Subcutaneous abdominal adipose tissue (tissue), 5 donors: ENCODE measurements around the gene YIPF2.

Experiments used
- H3K27ac ChIP-seq: one replicate; pipeline ENCODE4 v1.7.0; 2013; ENCODE audit warnings: low read depth, mild to moderate bottlenecking, inconsistent platforms, low read length, moderate library complexity
- H3K27me3 ChIP-seq, 5 donors: one replicate each; pipeline ENCODE4 v1.7.0; 2013; ENCODE audit warnings: low read length in 5 of 5, inconsistent platforms in 1 of 5; ENCODE audit not compliant: control insufficient read depth in 5 of 5, insufficient read depth in 4 of 5
- H3K36me3 ChIP-seq, 5 donors: one replicate each; pipeline ENCODE4 v1.7.0; 2013; ENCODE audit warnings: low read length in 5 of 5; ENCODE audit not compliant: control insufficient read depth in 5 of 5, insufficient read depth in 5 of 5
- H3K4me1 ChIP-seq, 5 donors: one replicate each; pipeline ENCODE4 v1.7.0; 2013; ENCODE audit warnings: low read length in 5 of 5, mild to moderate bottlenecking in 3 of 5, moderate library complexity in 1 of 5; ENCODE audit not compliant: control insufficient read depth in 5 of 5, insufficient read depth in 5 of 5
- H3K4me3 ChIP-seq, 5 donors: one replicate each; pipeline ENCODE4 v1.7.0; 2013; ENCODE audit warnings: low read length in 5 of 5, low read depth in 1 of 5
- H3K9ac ChIP-seq, 5 donors: one replicate each; pipeline ENCODE4 v1.7.0; 2013; ENCODE audit warnings: low read length in 5 of 5, mild to moderate bottlenecking in 4 of 5, moderate library complexity in 3 of 5
- H3K9me3 ChIP-seq, 5 donors: one replicate each; pipeline ENCODE4 v1.7.0; 2013; ENCODE audit warnings: low read length in 5 of 5; ENCODE audit not compliant: control insufficient read depth in 5 of 5
- donor health status: healthy.
- donor health status: healthy.
- donor health status: healthy.
- donor health status: healthy.
- donor health status: healthy.

The YIPF2 gene

GRCh38 chr19:10921199-10921909 is 7.1 kb downstream of the YIPF2 start:
- Histone ChIP-seq H3K9me3 (no peaks in the 10 kb centered on the region), H3K27ac (no peak overlapping the region), H3K36me3 (peaks cover 0 to 84% (median 69%) of the 10 kb centered on the region in 5 donors), H3K9ac (no peak overlapping the region), H3K4me1 (no peaks in the 10 kb centered on the region), H3K27me3 (no peaks in the 10 kb centered on the region), H3K4me3 (no peak overlapping the region)

DNA sequence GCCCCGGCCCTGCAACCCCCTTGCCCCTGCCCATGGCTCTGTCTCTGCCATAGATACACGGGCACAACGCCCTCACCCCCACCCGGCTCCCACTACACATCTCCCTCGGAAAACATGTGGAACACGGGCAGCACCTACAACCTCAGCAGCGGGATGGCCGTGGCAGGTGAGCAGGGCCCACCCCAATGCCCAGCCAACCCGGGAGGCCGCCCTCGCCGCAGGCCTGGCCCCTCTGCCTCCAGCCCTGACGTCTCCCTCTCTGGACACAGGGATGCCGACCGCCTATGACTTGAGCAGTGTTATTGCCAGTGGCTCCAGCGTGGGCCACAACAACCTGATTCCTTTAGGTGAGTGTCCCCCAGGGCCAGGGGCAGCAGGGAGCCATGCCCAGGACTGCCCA is 7.7 kb downstream of the YIPF2 start:
- Histone ChIP-seq H3K9me3 (no peaks in the 10 kb centered on the region), H3K27ac (no peak overlapping the region), H3K4me1 (peaks cover 0 to under 1% (median 0%) of the 10 kb centered on the region in 5 donors), H3K9ac (no peak overlapping the region), H3K36me3 (peaks cover 0 to 88% (median 74%) of the 10 kb centered on the region in 5 donors), H3K27me3 (no peaks in the 10 kb centered on the region), H3K4me3 (no peak overlapping the region)

DNA sequence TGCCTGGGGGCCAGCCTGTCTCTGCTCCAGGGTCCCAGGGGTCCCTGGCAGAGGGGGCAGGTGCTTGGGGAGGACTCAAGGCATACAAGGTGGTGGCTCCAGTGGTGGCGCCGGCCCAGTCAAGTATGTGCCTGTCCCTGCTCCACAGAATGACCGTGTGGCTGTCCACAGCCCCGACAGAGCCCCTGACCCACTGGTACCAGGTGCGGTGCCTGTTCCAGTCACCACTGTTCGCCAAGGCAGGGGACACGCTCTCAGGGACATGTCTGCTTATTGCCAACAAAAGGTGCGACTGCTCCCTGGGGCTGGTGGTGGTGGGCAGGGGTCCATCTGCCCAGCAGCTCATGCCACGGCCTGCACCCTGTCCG is 8.2 kb downstream of the YIPF2 start:
- Histone ChIP-seq H3K9me3 (no peaks in the 10 kb centered on the region), H3K4me3 (no peak overlapping the region), H3K27ac (no peak overlapping the region), H3K9ac (no peak overlapping the region), H3K36me3 (peaks cover 0 to 88% (median 71%) of the 10 kb centered on the region in 5 donors), H3K4me1 (peaks cover 0 to 5% (median 3%) of the 10 kb centered on the region in 5 donors), H3K27me3 (no peaks in the 10 kb centered on the region)

DNA sequence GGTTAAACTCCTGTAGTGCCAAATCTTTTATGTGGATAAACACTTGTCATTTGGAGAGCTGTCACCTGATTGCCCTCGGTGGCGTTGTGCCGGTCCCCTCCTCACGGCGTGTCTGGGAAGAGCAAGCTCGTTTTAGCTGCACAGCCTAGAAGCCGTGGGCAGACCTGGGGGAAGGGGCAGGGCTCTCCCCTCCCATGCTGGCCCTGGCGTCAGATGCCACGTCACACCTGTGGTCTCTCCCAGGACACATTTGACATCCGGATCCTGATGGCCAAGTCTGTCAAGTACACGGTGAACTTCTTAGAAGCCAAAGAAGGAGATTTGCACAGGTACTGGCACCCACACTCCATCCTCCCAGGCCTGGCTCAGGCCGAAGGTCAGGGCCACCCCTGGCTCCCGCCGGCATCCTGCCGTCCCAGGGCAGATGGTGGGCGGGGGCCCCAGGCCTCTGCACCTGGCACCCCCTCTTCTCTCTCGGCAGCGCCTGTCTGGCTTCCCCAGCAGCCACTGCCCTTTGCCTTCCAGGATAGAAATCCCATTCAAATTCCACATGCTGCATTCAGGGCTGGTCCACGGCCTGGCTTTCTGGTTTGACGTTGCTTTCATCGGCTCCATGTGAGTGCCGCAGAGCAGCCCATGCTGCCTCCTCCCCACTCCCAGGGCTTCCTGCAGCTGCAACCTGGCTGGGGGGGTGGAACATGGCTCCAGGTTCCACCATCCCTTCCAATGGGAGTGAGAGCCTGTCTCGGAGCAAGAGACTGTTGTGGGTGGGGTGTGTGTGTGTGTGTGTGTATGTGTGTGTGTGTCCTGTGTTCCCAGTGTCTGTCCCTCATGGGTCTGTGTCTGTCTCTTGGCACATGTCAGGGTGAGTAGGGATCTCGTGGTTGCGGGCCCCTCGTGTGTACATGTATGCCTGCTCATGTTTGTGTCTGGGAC is 8.8 kb downstream of the YIPF2 start:
- Histone ChIP-seq H3K36me3 (peaks cover 0 to 88% (median 74%) of the 10 kb centered on the region in 5 donors), H3K27ac (no peak overlapping the region), H3K9ac (no peak overlapping the region), H3K4me1 (peaks cover 0 to 11% (median 9%) of the 10 kb centered on the region in 5 donors), H3K27me3 (no peaks in the 10 kb centered on the region), H3K4me3 (no peak overlapping the region), H3K9me3 (no peaks in the 10 kb centered on the region)

DNA sequence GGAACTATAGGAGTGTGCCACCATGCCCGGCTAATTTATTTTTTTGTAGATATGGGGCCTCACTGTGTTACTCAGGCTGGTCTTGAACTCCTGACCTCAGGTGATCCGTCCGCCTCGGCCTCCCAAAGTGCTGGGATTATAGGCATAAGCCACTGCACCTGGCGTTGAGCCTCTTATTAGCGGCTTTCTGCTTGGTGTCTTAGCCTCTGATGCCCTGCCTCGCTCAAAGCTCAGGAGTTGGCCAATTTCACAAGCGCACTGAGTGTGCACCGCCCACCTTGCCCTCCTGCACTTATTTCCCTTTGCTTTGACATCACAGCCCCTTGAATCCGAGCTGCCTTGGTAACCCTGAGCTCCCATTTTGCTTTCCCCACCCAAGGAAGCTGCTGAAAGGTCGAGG is 10.1 kb downstream of the YIPF2 start:
- H3K27me3 ChIP-seq, result no peaks in the 10 kb centered on the region
- H3K9me3 ChIP-seq, result no peaks in the 10 kb centered on the region
- H3K9ac ChIP-seq, result no peak overlapping the region
- H3K36me3 ChIP-seq, result peaks cover 0 to 88% (median 72%) of the 10 kb centered on the region in 5 donors
- H3K4me3 ChIP-seq, result no peak overlapping the region
- no peak overlapping the region for H3K27ac ChIP-seq
- H3K4me1 ChIP-seq, result peaks cover 0 to 11% (median 9%) of the 10 kb centered on the region in 5 donors

- H3K27me3 ChIP-seq, result no peaks in the 10 kb centered on the region
- peaks cover 0 to 85% (median 70%) of the 10 kb centered on the region in 5 donors for H3K36me3 ChIP-seq
- H3K27ac ChIP-seq, result no peak overlapping the region
- H3K4me1 ChIP-seq, result peaks cover 0 to 11% (median 9%) of the 10 kb centered on the region in 5 donors
- no peaks in the 10 kb centered on the region for H3K9me3 ChIP-seq
- H3K9ac ChIP-seq, result no peak overlapping the region
- H3K4me3 ChIP-seq, result no peak overlapping the region
Measured at GRCh38 chr19:10916602-10917001, 11.8 kb downstream of the YIPF2 start.

DNA sequence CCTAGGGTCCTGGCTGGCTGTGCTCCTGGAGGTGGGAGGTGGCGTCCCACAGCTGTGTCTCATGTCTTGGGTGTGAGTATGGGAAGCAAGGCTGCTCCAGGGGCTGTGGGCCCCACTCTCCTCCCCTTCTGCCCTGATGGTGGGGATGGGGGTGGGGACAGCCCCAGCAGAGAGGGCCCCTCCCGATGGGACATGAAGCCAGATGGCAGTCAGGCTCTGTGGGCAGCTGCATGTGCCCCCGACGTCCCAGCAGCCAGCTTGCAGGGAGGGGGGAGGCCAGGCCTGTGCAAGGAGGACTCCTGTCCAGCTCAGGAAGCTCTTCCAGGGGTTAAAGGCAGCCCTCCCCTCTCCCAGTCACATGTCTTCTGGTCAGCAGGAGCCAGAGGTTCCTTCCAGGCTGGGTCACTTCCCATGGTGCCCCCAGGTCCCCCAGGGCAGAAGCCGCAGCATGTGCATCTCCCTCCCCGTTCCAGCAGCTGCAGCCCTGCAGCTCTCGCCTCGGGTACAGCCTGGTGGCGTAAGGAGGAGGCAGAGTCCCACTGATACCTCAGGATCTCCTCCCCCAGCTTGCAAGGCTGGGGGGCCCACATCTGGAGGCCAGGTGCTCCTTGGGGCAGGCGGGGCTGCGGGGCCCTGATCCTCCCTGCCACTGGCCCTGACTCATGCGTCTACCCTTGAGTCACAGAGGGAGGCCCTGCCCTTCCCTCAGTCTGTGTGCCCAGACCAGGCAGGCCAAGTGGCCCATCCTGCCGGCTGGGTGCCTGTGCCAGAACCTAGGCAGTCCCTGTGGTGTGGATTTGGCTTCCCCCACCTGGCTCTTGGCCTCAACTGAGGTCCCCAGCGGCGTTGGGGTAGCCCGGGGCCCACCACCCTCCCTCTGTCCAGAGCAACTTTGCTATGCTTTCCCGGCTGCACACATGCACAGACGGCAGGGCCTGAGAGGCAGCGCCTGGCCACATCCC is 13.0 kb downstream of the YIPF2 start:
- Histone ChIP-seq H3K9me3 (no peaks in the 10 kb centered on the region), H3K36me3 (peaks cover 0 to 83% (median 65%) of the 10 kb centered on the region in 5 donors), H3K27me3 (no peaks in the 10 kb centered on the region), H3K4me3 (no peak overlapping the region), H3K27ac (no peak overlapping the region), H3K9ac (no peak overlapping the region), H3K4me1 (peaks cover 0 to 11% (median 9%) of the 10 kb centered on the region in 5 donors)

DNA sequence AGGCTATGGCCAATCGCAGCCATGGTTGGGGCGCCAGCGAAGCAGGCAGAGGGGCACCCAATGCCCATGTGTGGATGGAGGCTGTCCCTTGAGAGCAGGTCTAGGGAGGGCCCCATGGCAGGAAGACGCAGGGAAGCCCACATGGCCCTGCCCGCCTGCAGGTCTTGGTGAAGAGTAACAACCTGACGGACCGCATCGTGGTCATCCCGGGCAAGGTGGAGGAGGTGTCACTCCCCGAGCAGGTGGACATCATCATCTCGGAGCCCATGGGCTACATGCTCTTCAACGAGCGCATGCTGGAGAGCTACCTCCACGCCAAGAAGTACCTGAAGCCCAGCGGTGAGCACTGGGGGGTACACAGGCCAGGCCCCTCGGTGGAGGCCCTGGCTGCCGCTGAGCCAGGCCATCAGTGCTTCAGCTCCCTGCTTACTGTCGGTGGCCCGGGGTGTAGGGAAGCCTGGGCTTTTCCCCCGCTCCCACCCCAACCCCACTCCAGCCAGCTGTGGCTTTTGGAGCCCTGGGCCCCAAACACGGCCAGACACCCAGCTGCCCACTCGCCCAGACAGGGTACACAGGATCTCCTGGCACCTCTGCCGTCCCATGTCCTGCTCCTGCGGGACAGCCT is 14.6 kb downstream of the YIPF2 start:
- Histone ChIP-seq H3K9me3 (no peaks in the 10 kb centered on the region), H3K36me3 (peaks cover 0 to 79% (median 59%) of the 10 kb centered on the region in 5 donors), H3K9ac (no peak overlapping the region), H3K4me1 (peaks cover 0 to 11% (median 9%) of the 10 kb centered on the region in 5 donors), H3K27ac (no peak overlapping the region), H3K4me3 (no peak overlapping the region), H3K27me3 (no peaks in the 10 kb centered on the region)

- Histone ChIP-seq H3K4me1 (peaks cover 0 to 11% (median 9%) of the 10 kb centered on the region in 5 donors), H3K27me3 (no peaks in the 10 kb centered on the region), H3K4me3 (no peak overlapping the region), H3K36me3 (peaks cover 0 to 82% (median 61%) of the 10 kb centered on the region in 5 donors), H3K9me3 (no peaks in the 10 kb centered on the region), H3K9ac (no peak overlapping the region), H3K27ac (no peak overlapping the region)
Measured at GRCh38 chr19:10912619-10913018, 15.8 kb downstream of the YIPF2 start.
